ENCODE measurements around the gene SEMA5A.

The SEMA5A gene

DNA sequence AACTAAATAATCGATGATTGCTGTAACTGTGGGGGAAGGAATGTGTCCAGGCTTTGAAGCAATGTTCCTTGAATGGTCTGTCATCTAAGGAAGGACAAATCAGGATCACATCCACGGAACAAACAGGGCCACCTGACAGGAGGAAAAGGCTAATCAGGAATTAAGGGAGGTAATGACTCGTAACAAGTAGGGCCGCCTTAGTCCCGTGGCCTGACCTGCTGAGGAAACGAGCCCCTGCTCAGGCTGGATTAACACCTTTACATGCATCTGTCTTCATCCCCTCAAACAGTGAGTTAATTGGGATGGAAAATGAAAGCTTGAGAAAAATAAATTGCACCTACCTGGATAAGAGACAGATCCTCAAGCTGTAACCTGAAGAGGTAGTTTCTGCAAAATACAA lies 227.8 kb downstream of the SEMA5A start:
- no peak for DNase-seq

DNA sequence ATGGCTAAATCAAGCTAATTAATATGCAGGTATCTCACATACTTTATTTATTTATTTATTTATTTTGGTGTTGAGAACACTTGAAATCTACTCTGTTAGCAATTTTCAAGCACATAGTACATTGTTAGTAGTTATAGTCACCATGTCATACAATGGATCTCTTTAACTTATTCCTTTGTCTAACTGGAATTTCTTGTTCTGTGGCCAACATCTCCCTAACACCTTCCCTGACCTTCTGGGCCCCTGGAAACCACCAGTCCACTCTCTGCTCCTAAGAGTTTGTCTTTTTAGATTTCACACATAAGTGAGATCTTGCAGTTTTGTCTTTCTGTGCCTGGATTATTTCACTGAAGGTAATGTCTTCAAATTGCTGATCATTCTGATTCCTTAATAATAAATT lies 229.1 kb downstream of the SEMA5A start:
- DNase-seq, result no peak

DNA sequence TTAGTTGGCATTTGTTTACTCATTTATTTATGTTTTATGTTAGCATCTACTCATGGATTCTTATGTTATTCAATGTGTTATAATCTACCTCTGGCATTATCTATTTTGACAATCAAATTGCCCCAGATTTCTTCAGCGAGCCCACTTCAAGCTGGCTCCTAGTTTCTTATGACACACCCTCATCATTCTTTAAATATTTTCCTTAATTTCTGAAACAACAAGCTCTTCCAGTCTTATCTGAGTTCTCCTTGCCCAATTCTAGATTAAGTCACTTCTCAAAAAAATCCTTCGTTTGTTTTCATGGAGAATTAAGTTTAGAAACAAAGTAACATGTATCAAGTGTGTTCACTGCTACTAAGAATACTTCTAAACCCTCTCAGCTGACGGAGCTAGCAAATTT lies 229.8 kb downstream of the SEMA5A start:
- no peak for DNase-seq

GRCh38 chr5:9314558-9314957 lies 231.3 kb downstream of the SEMA5A start:
- no peak for DNase-seq

GRCh38 chr5:9313751-9314150 lies 232.1 kb downstream of the SEMA5A start:
- DNase-seq, result no peak

DNA sequence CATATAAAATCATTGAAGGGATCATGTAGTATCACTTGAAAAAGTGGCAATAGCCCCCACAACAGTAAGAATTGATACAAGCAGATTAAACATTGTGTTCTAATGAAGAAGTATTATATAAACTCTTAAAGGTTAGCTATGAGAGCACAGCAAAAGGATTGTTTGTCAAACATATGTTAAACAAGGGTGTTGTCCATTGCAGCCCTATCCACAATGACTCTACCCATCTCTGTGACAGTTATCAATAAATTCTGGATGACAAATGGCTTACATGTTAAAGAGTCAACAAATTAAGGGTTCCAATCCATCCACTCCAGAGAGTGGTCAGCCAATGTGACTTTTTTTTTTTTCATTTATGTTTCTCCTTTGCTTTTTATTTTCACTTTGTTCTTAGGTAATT lies 238.7 kb downstream of the SEMA5A start:
- DNase-seq, result no peak

- no peak for DNase-seq
Observed at GRCh38 chr5:9302218-9302617, 243.7 kb downstream of the SEMA5A start.

- DNase-seq, result no peak
Observed at GRCh38 chr5:9301200-9301599, 244.7 kb downstream of the SEMA5A start.

DNA sequence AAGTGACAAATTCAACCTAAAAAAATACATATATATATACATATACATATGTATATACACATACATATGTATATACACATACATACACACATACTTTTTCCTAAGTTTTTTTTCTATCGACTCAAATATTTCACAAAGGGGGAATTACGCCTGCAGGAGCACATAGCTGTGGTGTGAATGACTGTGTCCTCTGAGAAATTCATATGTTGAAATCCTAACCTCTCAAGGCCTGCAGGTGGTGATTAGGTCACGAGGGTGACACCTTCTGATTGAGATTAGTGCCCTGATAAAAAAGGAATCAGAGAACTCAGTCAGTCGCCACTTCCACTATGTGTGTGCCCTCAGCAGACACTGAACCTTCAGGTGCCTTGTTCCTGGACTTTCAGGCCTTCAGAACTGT lies 248.7 kb downstream of the SEMA5A start:
- DNase-seq, result no peak

GRCh38 chr5:9295466-9295801 lies 250.4 kb downstream of the SEMA5A start:
- DNase-seq, result no peak

- DNase-seq, result no peak
Observed at GRCh38 chr5:9294793-9295465, 250.9 kb downstream of the SEMA5A start.

GRCh38 chr5:9288234-9288633 lies 257.6 kb downstream of the SEMA5A start:
- no peak for DNase-seq

DNA sequence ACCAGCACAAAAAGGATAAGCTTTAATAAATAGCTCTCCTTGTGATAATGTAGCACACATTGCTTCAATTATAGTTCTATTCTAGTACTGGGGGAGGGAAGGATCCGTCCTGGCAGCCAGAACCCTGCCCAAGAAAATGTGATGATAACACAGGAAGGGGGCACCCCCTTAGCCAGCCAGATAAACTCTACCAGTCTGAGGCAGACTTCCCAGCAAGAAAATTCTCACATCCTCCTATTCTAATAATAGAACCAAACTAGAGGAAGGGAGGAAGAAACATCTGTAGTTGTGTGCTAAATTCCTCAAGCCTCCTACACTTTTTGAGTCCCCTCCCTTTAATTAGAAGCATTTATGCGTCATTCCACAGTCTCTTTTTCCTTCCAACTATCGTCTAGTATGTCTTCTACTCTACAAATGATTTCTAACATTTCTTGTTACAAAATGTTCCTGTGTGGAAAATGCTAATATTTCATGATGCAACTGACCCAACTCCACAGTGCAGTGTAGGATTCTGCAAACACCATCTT lies 261.0 kb downstream of the SEMA5A start:
- no peak for DNase-seq

GRCh38 chr5:9284272-9284671 lies 261.6 kb downstream of the SEMA5A start:
- no peak for DNase-seq

- DNase-seq, result no peak
Observed at GRCh38 chr5:9283473-9283872, 262.4 kb downstream of the SEMA5A start.

GRCh38 chr5:9283021-9283420 lies 262.9 kb downstream of the SEMA5A start:
- no peak for DNase-seq

- no peak for DNase-seq
Observed at GRCh38 chr5:9282211-9282610, 263.7 kb downstream of the SEMA5A start.

DNA sequence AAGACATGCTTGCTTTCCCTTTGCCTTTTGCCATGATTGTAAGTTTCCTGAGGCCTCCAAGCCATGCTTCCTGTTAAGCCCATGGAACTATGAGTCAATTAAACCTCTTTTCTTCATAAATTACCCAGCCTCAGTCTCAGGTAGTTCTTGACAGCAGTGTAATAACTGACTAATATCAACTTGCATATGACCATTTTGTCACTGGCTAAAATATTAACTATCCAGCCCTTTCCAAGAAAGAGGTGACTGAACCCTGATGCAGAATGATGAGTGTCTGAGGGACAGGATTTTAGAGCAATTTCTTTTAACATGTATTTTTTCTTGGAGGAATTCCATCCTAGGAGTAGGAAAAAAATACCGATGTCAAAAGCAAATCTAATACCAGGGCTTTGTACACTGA lies 266.1 kb downstream of the SEMA5A start:
- no peak for DNase-seq

GRCh38 chr5:9278921-9279603 lies 266.8 kb downstream of the SEMA5A start:
- no peak for DNase-seq

GRCh38 chr5:9269014-9269413 lies 276.9 kb downstream of the SEMA5A start:
- DNase-seq, result no peak

DNA sequence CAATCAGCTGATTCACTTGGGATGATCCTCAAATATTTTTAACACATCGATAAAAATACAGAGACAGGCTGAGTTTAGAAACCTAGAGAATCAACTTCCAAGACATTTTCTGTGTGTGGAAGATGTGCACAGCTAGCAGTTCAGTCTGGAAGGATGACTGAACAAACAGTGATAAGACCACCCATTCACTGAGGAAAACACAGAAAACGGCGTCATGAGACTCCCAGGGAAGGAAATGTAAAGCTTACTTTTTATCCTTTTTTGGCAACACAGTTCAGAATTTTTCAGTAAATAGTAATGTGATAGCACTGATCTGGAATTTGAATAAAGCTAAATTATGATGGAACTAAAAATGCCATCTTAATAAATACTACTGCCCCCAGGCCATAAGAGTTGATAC lies 277.6 kb downstream of the SEMA5A start:
- DNase-seq, result no peak

DNA sequence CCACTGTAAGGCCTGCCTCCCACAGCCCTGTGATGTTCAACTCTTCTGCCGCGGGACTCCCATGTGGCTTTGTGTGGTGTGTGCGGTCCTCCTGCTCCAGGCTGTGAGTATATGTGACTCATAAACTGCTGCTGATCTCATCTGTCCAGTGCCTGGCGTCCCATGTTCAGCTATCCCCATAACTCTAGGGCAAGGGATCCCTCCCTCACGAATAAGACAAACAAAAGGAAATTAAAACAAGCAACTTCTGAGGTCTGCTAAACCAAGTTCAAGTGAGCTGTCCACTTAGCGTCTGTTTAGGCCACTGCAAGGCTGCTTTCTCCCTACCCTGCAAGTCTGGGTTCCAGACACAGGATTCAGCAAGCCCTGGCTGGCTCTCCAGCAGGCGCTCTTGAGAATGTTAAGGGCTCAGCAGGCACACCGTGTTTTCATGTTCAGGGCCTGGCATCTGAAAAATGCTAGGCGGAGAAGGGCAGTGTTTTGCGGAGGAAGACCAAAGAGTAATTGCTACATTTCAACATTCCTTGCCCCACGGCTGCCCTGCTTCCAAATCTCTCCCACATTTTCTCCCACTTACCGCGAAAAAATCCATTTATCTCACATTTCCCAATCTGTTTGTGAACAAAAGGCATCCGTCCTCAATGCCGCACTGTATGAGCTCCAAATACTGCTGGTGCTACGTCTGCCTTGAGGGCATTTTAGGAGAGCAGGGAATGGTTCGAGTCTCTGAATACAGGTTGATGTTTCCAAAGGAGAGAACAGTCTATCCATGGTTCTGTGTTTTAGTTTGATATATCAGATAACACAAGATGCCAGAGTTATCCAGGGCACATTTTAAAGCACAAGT lies 280.2 kb downstream of the SEMA5A start:
- DNase-seq, result no peak

DNA sequence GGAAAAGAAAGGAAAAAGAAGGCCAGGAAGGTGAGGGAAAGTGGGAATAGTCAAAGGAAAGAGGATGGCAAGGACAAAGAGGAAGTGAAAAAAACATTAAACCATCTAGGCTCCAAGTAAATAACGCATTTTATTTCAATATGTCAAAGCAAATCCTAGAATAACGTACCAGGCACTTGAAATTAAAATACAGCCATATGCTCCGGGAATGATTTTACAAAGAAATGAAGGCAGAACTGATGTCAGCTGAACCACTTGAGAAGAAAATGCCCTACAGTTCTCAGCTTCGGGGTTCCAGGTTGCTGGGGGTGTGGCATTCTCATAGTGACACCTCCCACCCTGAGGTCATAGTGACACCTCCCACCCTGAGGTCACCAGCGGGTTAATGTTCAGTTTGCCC lies 281.6 kb downstream of the SEMA5A start:
- no peak for DNase-seq

DNA sequence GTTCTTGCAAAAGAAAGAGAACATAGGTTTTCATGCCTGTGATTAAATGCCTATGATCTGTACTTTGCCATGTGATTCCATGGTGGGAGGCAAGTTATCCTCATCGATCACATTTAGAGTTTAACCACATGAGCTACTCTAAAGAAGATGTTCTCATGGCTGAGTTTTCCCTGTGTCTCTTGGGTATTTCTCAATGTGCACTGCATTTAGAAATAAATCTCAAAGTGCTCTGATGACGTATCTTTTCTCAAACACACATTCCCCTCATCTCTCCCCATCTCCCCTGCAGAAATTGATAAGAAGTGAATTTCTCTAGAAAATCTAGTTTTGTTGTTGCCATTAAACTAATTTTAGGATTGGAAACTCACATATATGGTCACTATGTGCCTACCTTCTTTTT lies 282.2 kb downstream of the SEMA5A start:
- no peak for DNase-seq
